Heart left ventricle (tissue), 13 donors: ENCODE results near the gene SCLY.

Source experiments
- CTCF ChIP-seq, 12 donors: fragments of 200-600 bp; sonication (generic) in 4 of 12; IDR thresholded peaks; one replicate each; pipeline versions ENCODE4 v1.5.0 to v1.8.0; 2018 to 2022; ENCODE audit warnings: antibody characterized with exemption in 12 of 12, mild to moderate bottlenecking in 5 of 12
- POLR2A ChIP-seq, 2 donors: fragments of 450-650 bp; IDR thresholded peaks; one replicate each; pipeline ENCODE4 v1.6.1; 2017; ENCODE audit warnings: antibody characterized with exemption in 2 of 2, mild to moderate bottlenecking in 2 of 2, moderate library complexity in 2 of 2
- donor health status: ischemic (EF 13 %, LVEDD 7.1; RV severe dilation, severe dysfunction).
- donor health status: DM: no; HTN: yes; CAD: no.
- donor health status: DM: no; HTN: no; CAD: no.
- donor health status: ischemic (EF 25% LVEDD 6.9; RV normal size, moderate dysfunction).
- donor health status: ischemic (EF 25% LVEDD 5.7; RV mildly dilated, moderate dysfunction).
- donor health status: ischemic (EF 35%, LVEDD 5.7; RV mildly dilated, moderate dysfunction).
- donor health status: nonischemic (EF 11% LVEDD 7.7; RV severe dilation, severe dysfunction).
- donor health status: DM: yes; HTN: yes; CAD: no.
- donor health status: PGD.
- donor health status: ischemic (EF 29% LVEDD 5.4; RV normal size, mild dysfunction).
- donor health status: nonischemic (EF 23%, LVEDD 6.1; RV moderate dilation, normal function).

DNA sequence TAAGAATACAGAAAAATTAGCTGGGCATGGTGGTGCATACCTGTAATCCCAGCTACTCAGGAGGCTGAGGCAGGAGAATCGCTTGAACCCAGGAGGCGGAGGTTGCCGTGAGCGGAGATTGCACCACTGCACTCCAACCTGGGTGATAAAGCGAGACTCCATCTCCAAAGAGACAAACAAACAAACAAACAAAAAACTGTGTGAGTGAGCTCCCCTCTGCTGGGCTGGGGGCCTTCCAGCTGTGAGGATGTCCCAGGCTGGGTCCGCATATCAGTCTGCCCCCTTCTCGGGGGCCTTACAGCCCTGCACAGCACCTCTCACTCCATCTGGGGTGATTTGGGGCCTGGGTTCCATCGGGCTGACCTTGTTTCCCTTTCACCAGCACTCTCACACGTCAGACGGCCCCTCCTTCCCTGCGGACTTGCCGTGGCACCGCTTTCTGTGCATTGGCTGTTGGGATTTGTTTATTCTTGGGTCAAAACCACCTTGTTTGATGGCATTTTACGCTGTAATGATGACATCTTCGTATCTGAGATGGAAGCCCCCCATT lies 74.9 kb downstream of the SCLY start:
- TF ChIP-seq CTCF (IDR thresholded peaks at IDR 0.05) (no peak), POLR2A (IDR thresholded peaks at IDR 0.05) (no peak)
